IMR-90 (cell line): Measurements from ENCODE around the gene PLXNB3.

ENCODE experiments used
- CHD1 ChIP-seq: IDR thresholded peaks from 2 replicates; pipeline ENCODE4 v1.6.1; 2012; ENCODE audit warnings: low read depth, low read length, improper control_type of control experiment
- NFE2L2 ChIP-seq: fragments of 150-350 bp; IDR thresholded peaks from 2 replicates; pipeline ENCODE4 v1.6.1; 2016; ENCODE audit warnings: low read depth, mild to moderate bottlenecking, low read length
- POLR2A ChIP-seq: IDR thresholded peaks from 2 replicates; pipeline ENCODE4 v1.6.1; 2012; ENCODE audit warnings: mild to moderate bottlenecking, low read depth, low read length
- RAD21 ChIP-seq: IDR thresholded peaks from 2 replicates; pipeline ENCODE4 v1.6.1; 2012; ENCODE audit warnings: low read length, improper control_type of control experiment
- RCOR1 ChIP-seq: IDR thresholded peaks from 2 replicates; pipeline ENCODE4 v1.6.1; 2012; ENCODE audit warnings: mild to moderate bottlenecking, low read length, improper control_type of control experiment; ENCODE audit not compliant: insufficient replicate concordance
- RFX5 ChIP-seq: IDR thresholded peaks from 2 replicates; pipeline ENCODE4 v1.8.0; 2012; ENCODE audit warnings: low read depth, mild to moderate bottlenecking, low read length, moderate library complexity
- SMC3 ChIP-seq: fragments of 150-350 bp; IDR thresholded peaks from 2 replicates; pipeline ENCODE4 v1.6.1; 2016; ENCODE audit warnings: low read depth, mild to moderate bottlenecking, antibody characterized with exemption, low read length, moderate library complexity
- TF ChIP-seq, protein P1 (sequence below): conservative IDR thresholded peaks from 2 replicates; pipeline ENCODE4 v1.5.1; 2012; ENCODE audit warnings: mild to moderate bottlenecking, low read depth, low read length, improper control_type of control experiment

DNA sequence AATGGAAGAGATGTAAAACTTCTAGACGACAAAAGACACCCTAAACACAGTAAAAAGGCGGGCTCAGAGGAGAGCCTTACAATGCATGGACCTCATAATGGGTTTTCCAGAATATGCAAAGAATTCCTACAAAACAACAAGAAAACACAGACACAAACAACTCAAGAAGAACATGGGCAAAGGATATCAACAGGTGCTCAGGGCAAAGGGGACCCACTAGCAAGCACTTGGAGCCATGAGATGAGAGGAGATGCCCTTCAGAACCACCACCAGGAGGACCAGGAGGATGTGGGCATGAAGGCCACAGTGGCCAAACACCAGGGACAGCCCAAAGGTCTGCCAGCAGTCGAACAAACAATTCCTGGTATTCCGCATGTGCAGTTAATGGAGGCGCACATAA is 49.1 kb downstream of the PLXNB3 start:
- TF ChIP-seq, protein P1, sequence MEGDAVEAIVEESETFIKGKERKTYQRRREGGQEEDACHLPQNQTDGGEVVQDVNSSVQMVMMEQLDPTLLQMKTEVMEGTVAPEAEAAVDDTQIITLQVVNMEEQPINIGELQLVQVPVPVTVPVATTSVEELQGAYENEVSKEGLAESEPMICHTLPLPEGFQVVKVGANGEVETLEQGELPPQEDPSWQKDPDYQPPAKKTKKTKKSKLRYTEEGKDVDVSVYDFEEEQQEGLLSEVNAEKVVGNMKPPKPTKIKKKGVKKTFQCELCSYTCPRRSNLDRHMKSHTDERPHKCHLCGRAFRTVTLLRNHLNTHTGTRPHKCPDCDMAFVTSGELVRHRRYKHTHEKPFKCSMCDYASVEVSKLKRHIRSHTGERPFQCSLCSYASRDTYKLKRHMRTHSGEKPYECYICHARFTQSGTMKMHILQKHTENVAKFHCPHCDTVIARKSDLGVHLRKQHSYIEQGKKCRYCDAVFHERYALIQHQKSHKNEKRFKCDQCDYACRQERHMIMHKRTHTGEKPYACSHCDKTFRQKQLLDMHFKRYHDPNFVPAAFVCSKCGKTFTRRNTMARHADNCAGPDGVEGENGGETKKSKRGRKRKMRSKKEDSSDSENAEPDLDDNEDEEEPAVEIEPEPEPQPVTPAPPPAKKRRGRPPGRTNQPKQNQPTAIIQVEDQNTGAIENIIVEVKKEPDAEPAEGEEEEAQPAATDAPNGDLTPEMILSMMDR = no peak
- TF ChIP-seq POLR2A (no peak), CHD1 (no peak), NFE2L2 (no peak), RAD21 (no peak), SMC3 (no peak), RFX5 (no peak), RCOR1 (no peak)
